WTC11 (cell line): ENCODE results near the gene ZNF540.

Experiments
- CREB1 ChIP-seq: sonication (generic); formaldehyde crosslinking; IDR thresholded peaks from 2 replicates; pipeline ENCODE4 v1.8.0; 2023; ENCODE audit warnings: mild to moderate bottlenecking, missing genetic modification reagents
- ETV6 ChIP-seq: sonication (generic); formaldehyde crosslinking; IDR thresholded peaks from 2 replicates; pipeline ENCODE4 v1.8.1; 2022; ENCODE audit warnings: mild to moderate bottlenecking, missing genetic modification reagents
- TF ChIP-seq, protein P1 (sequence below): fragments of 200-600 bp; IDR thresholded peaks from 2 replicates; pipeline ENCODE4 v1.8.0; 2022; ENCODE audit warnings: antibody characterized with exemption

DNA sequence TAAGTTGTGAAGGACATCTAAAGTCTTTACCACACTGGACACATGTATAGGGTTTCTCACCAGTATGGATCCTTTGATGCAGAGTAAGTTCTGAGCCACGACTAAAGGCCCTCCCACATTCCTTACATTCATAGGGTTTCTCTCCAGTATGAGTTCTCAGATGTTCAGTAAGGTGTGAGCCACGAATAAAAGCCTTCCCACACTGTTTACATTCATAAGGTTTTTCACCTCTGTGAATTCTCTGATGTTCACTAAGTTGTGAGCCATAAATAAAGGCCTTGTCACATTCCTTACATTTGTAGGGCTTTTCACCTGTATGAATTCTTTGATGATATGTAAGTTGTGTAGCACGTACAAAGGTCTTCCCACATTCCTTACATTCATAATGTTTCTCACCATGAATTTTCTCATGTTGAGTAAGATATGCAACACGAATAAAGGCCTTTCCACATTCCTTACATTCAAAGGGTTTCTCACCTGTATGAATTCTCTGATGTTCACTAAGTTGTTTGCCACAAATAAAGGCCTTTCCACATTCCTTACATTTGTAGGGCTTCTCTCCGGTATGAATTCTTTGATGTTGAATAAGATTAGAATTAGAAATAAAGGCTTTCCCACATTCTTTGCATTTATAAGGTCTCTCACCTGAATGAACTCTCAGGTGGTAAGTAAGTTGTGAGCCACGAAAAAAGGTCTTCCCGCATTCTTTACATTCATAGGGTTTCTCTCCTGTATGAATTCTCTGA is 29.9 kb upstream of the ZNF540 start:
- TF ChIP-seq ETV6 (no peak), CREB1 (CRISPR knock-in tag) (no peak)
- TF ChIP-seq, protein P1, sequence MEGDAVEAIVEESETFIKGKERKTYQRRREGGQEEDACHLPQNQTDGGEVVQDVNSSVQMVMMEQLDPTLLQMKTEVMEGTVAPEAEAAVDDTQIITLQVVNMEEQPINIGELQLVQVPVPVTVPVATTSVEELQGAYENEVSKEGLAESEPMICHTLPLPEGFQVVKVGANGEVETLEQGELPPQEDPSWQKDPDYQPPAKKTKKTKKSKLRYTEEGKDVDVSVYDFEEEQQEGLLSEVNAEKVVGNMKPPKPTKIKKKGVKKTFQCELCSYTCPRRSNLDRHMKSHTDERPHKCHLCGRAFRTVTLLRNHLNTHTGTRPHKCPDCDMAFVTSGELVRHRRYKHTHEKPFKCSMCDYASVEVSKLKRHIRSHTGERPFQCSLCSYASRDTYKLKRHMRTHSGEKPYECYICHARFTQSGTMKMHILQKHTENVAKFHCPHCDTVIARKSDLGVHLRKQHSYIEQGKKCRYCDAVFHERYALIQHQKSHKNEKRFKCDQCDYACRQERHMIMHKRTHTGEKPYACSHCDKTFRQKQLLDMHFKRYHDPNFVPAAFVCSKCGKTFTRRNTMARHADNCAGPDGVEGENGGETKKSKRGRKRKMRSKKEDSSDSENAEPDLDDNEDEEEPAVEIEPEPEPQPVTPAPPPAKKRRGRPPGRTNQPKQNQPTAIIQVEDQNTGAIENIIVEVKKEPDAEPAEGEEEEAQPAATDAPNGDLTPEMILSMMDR, result no peak
